GM12891 (cell line): ENCODE results near the gene PELI1.
A peak's percentile ranks its signal among the peaks of the same experiment; 100 is the strongest.

Experiments
- DNase-seq: peaks from one replicate; pipeline ENCODE4 v3.0.0; 2011; ENCODE audit warnings: low spot score; ENCODE audit not compliant: insufficient read length
- FAIRE-seq: peaks from 2 replicates; lab custom pipeline; 2011; peaks lifted over from hg19 to GRCh38; lab: Jason Lieb, UNC
- PAX5 ChIP-seq: IDR thresholded peaks from 2 replicates; pipeline ENCODE4 v1.6.1; 2011; ENCODE audit warnings: low read length, moderate library complexity, mild to moderate bottlenecking; ENCODE audit not compliant: insufficient read depth, severe bottlenecking
- POLR2A ChIP-seq: IDR thresholded peaks from 2 replicates; pipeline ENCODE4 v1.6.1; 2011; ENCODE audit warnings: low read depth, low read length, control low read depth
- POLR2AphosphoS5 ChIP-seq: IDR thresholded peaks from 2 replicates; pipeline ENCODE4 v1.6.1; 2011; ENCODE audit warnings: low read depth, low read length, control low read depth
- POU2F2 ChIP-seq: IDR thresholded peaks from 2 replicates; pipeline ENCODE4 v1.6.1; 2011; ENCODE audit warnings: low read depth, mild to moderate bottlenecking, control low read depth, low read length, moderate library complexity
- SPI1 ChIP-seq: IDR thresholded peaks from 2 replicates; pipeline ENCODE4 v1.6.1; 2011; ENCODE audit warnings: low read depth, low read length, control low read depth
- TAF1 ChIP-seq: IDR thresholded peaks from 2 replicates; pipeline ENCODE4 v1.6.1; 2011; ENCODE audit warnings: low read depth, low read length, control low read depth

PELI1 gene

GRCh38 chr2:64065516-64065915 is 78.7 kb downstream of the PELI1 start:
- no peak for FAIRE-seq
- no peak for TF ChIP-seq POU2F2

DNA sequence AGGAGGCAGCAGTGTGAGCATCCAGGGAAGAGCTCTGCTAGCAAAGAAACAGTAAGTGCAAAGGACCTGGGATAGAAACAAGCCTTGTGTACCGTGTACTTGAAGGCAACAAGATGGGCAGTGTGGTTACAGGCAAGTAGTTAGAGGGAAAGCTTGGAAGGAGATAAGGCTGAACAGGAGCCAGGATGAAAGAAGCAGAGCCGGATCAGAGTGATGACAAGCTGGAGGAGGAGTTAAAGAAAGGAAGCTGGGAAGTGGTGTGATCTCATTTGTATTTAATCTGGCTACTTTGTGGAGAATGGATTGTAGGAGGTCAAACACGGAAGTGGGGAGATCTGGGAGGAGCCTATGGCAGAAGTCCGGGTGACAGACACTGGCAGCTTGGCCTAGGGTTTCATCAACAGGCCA is 80.3 kb downstream of the PELI1 start:
- TF ChIP-seq TAF1: no peak
- TF ChIP-seq POU2F2: no peak
- TF ChIP-seq SPI1: no peak
- no peak for TF ChIP-seq POLR2A
- no peak for TF ChIP-seq PAX5
- no peak for TF ChIP-seq POLR2AphosphoS5
- FAIRE-seq (no peak), DNase-seq (no peak)

More at GRCh38 chr2:64065516-64065915, 78.7 kb downstream of the PELI1 start:
- DNase-seq: no peak

- FAIRE-seq: no peak
- DNase-seq: no peak
- TF ChIP-seq TAF1: no peak
- no peak for TF ChIP-seq SPI1
- TF ChIP-seq PAX5: no peak
- no peak for TF ChIP-seq POLR2AphosphoS5
- no peak for TF ChIP-seq POLR2A
- TF ChIP-seq POU2F2: no peak
Measured at GRCh38 chr2:64063454-64063853, 80.8 kb downstream of the PELI1 start.

GRCh38 chr2:64062840-64063239 is 81.4 kb downstream of the PELI1 start:
- TF ChIP-seq POLR2AphosphoS5: no peak
- TF ChIP-seq POU2F2: no peak
- TF ChIP-seq PAX5: no peak
- no peak for TF ChIP-seq SPI1
- no peak for TF ChIP-seq TAF1
- TF ChIP-seq POLR2A: no peak
- no peak for FAIRE-seq
- DNase-seq: no peak

DNA sequence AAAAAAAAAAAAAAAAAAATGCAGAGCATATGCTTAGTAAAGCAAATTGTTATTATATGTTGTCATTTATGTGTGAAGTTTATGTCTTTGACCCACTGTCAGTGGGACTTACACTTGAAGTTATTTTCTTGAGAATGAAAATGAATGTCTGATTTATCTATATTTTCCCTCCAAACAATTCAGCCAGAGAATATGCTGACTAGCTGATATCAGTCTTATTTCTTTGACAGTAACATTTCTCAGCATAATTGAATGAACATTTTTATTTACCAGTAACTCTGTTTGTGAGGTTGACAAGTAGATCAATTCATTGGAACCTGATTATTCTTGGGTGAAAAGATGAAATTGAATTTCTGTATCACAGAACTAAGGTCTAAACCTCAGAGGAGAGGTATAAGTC is 85.0 kb downstream of the PELI1 start:
- DNase-seq (no peak), FAIRE-seq (no peak)
- TF ChIP-seq POLR2A: no peak
- TF ChIP-seq POLR2AphosphoS5: no peak
- TF ChIP-seq PAX5: no peak
- no peak for TF ChIP-seq TAF1
- TF ChIP-seq POU2F2: no peak
- TF ChIP-seq SPI1: no peak

DNA sequence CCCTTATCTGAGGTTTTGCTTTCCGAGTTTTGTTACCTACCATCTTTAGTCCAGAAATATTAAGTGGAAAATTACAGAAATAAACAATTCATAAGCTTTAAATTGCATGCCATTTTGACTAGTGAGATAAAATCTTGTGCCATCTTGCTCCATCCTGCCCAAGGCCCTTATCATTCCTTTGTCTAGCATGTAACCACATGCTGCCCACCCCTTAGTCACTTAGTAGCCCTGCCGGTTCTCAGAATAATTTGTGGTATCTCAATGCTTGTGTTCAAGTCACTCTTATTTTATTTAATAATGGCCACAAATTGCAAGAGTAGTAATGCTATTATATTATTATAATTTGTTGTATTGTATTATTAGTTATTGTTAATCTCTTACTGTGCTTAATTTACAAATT is 88.2 kb downstream of the PELI1 start:
- no peak for TF ChIP-seq POLR2AphosphoS5
- TF ChIP-seq POLR2A: no peak
- TF ChIP-seq SPI1: no peak
- TF ChIP-seq PAX5: no peak
- no peak for TF ChIP-seq TAF1
- TF ChIP-seq POU2F2: no peak
- DNase-seq (no peak), FAIRE-seq (no peak)

DNA sequence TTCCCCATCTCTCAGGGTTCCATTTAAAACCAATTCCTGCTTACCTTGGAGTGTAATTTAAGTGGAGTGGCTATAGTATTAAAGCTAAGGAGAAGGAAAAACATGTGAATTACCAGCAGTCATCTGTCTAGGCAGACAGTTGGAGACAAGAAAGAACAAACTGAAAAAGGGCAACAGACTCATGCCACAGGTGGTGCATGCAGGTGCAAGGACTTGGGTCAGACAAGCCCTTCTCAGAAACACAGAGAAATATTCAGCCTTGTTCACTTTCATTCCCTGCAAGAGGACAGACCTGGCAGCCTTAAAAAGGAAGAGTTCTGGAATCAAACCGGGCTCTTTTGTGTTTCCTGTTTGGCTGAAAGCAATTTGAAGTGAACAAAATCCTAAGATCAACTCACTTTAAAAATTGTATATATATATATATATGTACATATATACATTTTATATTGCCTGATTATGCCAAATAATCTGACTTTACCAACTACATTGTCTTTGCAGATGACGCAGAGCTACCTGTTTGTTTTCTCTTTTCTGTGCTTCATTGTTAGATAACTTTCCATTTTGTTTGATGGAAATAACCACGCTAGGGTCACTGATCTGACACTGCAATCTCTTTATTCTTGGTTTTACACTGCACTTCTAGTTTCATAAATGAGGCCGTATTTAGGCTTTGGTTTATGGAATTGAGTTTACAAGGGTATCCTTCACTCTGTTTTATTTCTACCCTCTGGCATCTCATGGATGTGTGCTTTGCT is 89.9 kb downstream of the PELI1 start:
- TF ChIP-seq SPI1 (peak; percentile 50; the same call in 1 of the 2 replicates), POU2F2 (no peak)
- peak; percentile 28 for FAIRE-seq
- DNase-seq: no peak

- TF ChIP-seq POLR2A (no peak), PAX5 (no peak), POU2F2 (no peak), POLR2AphosphoS5 (no peak), SPI1 (no peak), TAF1 (no peak)
- DNase-seq: no peak
- FAIRE-seq: no peak
Measured at GRCh38 chr2:64052463-64053241, 91.6 kb downstream of the PELI1 start.

DNA sequence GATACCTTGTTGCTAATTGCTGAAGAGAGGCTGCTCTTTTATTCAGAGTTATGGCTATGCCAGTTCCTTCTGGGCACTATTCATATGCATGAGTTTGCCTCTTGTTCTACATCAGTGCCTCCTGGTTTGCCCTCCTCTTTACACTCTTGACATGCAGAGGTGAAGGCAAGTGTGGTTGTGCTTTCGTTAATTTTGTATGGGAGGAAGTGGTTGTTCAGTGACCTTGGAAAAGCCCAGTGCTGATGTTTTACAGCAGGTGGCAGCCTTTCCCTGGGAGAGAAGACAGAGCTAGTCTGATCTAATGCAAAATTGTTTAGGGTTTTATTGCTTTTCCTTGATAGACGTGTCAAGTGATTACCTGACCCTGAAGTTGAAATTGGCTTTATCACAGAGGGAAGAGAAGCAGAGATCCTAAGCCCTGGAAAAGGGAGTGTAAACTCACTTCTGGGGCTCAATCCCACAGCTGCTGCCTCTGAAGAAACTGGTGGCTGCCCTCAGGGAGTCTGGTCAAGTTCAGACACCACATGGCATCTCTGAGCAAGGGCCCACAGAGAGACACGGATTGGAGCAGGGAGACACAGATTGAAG is 94.5 kb downstream of the PELI1 start:
- peak; percentile 32 for DNase-seq
- peak; percentile 94 for FAIRE-seq
- TF ChIP-seq POU2F2: 0 out of 2 replicates have a peak, but pooled peaks have one; percentile 30
- TF ChIP-seq POLR2AphosphoS5: no peak
- no peak for TF ChIP-seq PAX5
- no peak for TF ChIP-seq POLR2A
- TF ChIP-seq SPI1: peak; percentile 90
- TF ChIP-seq TAF1: no peak
